ENCODE measurements around the gene CHST6.

DNA sequence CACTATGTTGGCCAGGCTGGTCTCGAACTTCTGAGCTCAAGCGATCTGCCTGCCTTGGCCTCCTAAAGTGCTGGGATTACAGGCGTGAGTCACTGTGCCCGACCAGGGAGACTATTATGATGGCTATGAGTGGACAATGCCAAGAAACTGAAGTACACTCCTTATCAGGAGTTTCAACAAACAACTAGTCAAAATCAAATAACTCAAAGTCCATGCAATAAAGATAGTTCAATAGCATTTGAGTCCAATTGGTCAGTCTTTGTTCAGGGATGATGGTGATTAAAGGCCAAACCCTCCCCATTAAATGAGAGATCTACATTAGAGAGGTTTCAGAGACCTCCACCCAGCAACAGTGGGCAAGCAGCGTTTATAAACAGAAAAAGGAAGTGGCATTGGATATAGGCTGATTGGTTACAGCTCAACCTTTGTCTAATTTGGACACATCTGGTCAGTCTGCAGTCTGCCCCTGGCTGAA is 32.6 kb upstream of the CHST6 start:
- TF ChIP-seq CTCF (conservative IDR thresholded peaks at IDR 0.05) (no peak), ZFX (IDR thresholded peaks at IDR 0.05) (no peak)

Data from C4-2B (cell line).